HepG2 (cell line): Measurements from ENCODE around the gene PRR11. TPM values are rescaled to one million over a fixed set of nuclear protein-coding genes. Genes with fewer than 3 reads are reported as not detected.

Experiments
- CEBPG ChIP-seq: IDR thresholded peaks from 2 replicates; pipeline ENCODE4 v1.6.1; 2016
- GFI1 ChIP-seq: sonication (generic); formaldehyde crosslinking; IDR thresholded peaks from 2 replicates; pipeline ENCODE4 v1.5.0; 2020; ENCODE audit warnings: missing genetic modification reagents, mild to moderate bottlenecking, borderline replicate concordance
- GTF3A ChIP-seq: sonication (generic); formaldehyde crosslinking; conservative IDR thresholded peaks from 2 replicates; pipeline ENCODE4 v1.4.0; 2020; ENCODE audit warnings: mild to moderate bottlenecking, missing genetic modification reagents
- ZBTB8A ChIP-seq: sonication (generic); formaldehyde crosslinking; IDR thresholded peaks from 2 replicates; pipeline ENCODE4 v1.4.0; 2020; ENCODE audit warnings: mild to moderate bottlenecking, low read depth, missing genetic modification reagents, borderline replicate concordance
- ZKSCAN5 ChIP-seq: sonication (generic); formaldehyde crosslinking; IDR thresholded peaks from 2 replicates; pipeline ENCODE4 v1.5.1; 2020; ENCODE audit warnings: mild to moderate bottlenecking, missing genetic modification reagents
- ZNF383 ChIP-seq: sonication (generic); formaldehyde crosslinking; IDR thresholded peaks from 2 replicates; pipeline ENCODE4 v1.4.0; 2020; ENCODE audit warnings: missing genetic modification reagents, mild to moderate bottlenecking, borderline replicate concordance
- ZNF510 ChIP-seq: sonication (generic); formaldehyde crosslinking; IDR thresholded peaks from 2 replicates; pipeline ENCODE4 v1.4.0; 2020; ENCODE audit warnings: low read depth, mild to moderate bottlenecking, missing genetic modification reagents
- ZNF567 ChIP-seq: sonication (generic); formaldehyde crosslinking; IDR thresholded peaks from 2 replicates; pipeline ENCODE4 v1.8.1; 2023; ENCODE audit warnings: mild to moderate bottlenecking, missing genetic modification reagents, borderline replicate concordance
- ZNF709 ChIP-seq: sonication (generic); formaldehyde crosslinking; IDR thresholded peaks from 2 replicates; pipeline ENCODE4 v1.5.0; 2020; ENCODE audit warnings: mild to moderate bottlenecking, missing genetic modification reagents
- ZNF782 ChIP-seq: sonication (generic); formaldehyde crosslinking; IDR thresholded peaks from 2 replicates; pipeline ENCODE4 v1.4.0; 2020; ENCODE audit warnings: missing genetic modification reagents, mild to moderate bottlenecking, borderline replicate concordance
- polyA plus RNA-seq, 8 experiments: library from polyadenylated mRNA; depleted of rRNA in 3 of 8; stranded (reverse) in 7 of 8; unstranded in 1 of 8; fragments of >200 nt; fragmentation: Illumina TruSeq in 4 of 8; extraction: Trizol in 4 of 8; gene quantifications; 2 replicates each; pipeline versions ENCODE4 v1.2.1 to v1.2.3, GENCODE V29; 2011 to 2016; ENCODE audit warnings: low read depth in 4 of 8, missing spikeins in 1 of 8, mixed read lengths in 1 of 8; ENCODE audit not compliant: insufficient read depth in 1 of 8
- total RNA-seq, 5 experiments: library from RNA; depleted of rRNA; stranded (reverse); fragments of >200 nt; fragmentation: Illumina TruSeq; extraction: Trizol; gene quantifications; 2 replicates each; pipeline ENCODE4 v1.2.3, GENCODE V29; 2016; ENCODE audit warnings: low read depth in 1 of 5
- TF ChIP-seq, protein P1 (sequence below): sonication (generic); formaldehyde crosslinking; IDR thresholded peaks from 2 replicates; pipeline ENCODE4 v1.4.0; 2020; ENCODE audit warnings: mild to moderate bottlenecking, missing genetic modification reagents
- TF ChIP-seq, protein P2 (sequence below): sonication (generic); formaldehyde crosslinking; IDR thresholded peaks from 2 replicates; pipeline ENCODE4 v1.9.0; 2022; ENCODE audit warnings: low read depth, missing genetic modification reagents
- TF ChIP-seq, protein P3 (sequence below): sonication (generic); formaldehyde crosslinking; IDR thresholded peaks from 2 replicates; pipeline ENCODE4 v1.8.1; 2023; ENCODE audit warnings: mild to moderate bottlenecking, missing genetic modification reagents
- TF ChIP-seq, protein P4 (sequence below): sonication (generic); formaldehyde crosslinking; IDR thresholded peaks from 2 replicates; pipeline ENCODE4 v1.8.0; 2022; ENCODE audit warnings: mild to moderate bottlenecking, missing genetic modification reagents, moderate library complexity
- TF ChIP-seq, protein P5 (sequence below): sonication (generic); formaldehyde crosslinking; IDR thresholded peaks from 2 replicates; pipeline ENCODE4 v1.5.1; 2020; ENCODE audit warnings: mild to moderate bottlenecking, missing genetic modification reagents
- TF ChIP-seq, protein P6 (sequence below): sonication (generic); formaldehyde crosslinking; IDR thresholded peaks from 2 replicates; pipeline ENCODE4 v1.5.0; 2020; ENCODE audit warnings: missing genetic modification reagents
- TF ChIP-seq, protein P7 (sequence below): sonication (generic); formaldehyde crosslinking; IDR thresholded peaks from 2 replicates; pipeline ENCODE4 v1.4.0; 2020; ENCODE audit warnings: missing genetic modification reagents

The PRR11 gene
- total and polyA plus RNA-seq, 2 of the 13 experiments (the other 11 are each of a cell fraction or from before 2014, with no cell fraction given), result 35.7 to 39.2 TPM

DNA sequence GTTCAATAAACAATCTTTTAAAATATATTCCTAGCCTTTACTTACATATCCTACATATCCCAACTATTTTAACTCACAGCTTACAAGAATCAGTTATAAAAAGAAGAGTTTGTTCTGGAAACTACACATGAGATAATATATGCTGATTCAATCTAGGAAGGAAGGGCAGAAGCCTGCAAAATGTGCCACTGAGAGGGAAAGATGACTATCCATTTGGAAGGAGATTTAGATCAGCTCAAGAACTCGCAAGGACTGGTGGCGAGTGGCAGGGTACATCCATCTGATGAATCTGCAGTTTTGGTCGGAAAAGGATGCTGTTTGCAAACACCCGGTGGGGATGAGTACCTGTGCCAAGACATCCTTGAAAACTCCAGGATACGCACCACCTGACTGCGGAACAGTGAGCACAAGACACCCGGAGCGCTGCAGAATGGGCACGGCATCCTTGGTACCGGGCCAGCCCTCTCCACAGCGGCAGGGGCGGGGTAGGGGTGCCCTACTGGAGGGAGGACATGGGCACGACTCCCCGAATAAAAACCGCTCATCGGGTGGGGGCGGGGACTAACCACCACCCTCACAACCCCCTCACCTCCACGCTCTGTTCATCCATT is 49.6 kb upstream of the PRR11 start (continued):
- TF ChIP-seq, protein P1, sequence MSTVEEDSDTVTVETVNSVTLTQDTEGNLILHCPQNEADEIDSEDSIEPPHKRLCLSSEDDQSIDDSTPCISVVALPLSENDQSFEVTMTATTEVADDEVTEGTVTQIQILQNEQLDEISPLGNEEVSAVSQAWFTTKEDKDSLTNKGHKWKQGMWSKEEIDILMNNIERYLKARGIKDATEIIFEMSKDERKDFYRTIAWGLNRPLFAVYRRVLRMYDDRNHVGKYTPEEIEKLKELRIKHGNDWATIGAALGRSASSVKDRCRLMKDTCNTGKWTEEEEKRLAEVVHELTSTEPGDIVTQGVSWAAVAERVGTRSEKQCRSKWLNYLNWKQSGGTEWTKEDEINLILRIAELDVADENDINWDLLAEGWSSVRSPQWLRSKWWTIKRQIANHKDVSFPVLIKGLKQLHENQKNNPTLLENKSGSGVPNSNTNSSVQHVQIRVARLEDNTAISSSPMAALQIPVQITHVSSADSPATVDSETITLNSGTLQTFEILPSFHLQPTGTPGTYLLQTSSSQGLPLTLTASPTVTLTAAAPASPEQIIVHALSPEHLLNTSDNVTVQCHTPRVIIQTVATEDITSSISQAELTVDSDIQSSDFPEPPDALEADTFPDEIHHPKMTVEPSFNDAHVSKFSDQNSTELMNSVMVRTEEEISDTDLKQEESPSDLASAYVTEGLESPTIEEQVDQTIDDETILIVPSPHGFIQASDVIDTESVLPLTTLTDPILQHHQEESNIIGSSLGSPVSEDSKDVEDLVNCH (CRISPR knock-in tag), result no peak
- TF ChIP-seq ZNF567 (CRISPR knock-in tag) (0 out of 2 replicates have a peak, but pooled peaks have one; percentile 19), ZNF383 (CRISPR knock-in tag) (peak; percentile 36; the same call in 1 of the 2 replicates), ZNF782 (CRISPR knock-in tag) (peak; percentile 84; the same call in 1 of the 2 replicates), GTF3A (CRISPR knock-in tag) (0 out of 2 replicates have a peak, but pooled peaks have one; percentile 47), ZNF709 (CRISPR knock-in tag) (peak; percentile 28; the same call in 1 of the 2 replicates), ZKSCAN5 (CRISPR knock-in tag) (0 out of 2 replicates have a peak, but pooled peaks have one; percentile 18), ZBTB8A (peak; percentile 20; the same call in 1 of the 2 replicates), CEBPG (CRISPR knock-in tag) (no peak), ZNF510 (peak; percentile 27; the same call in 1 of the 2 replicates), GFI1 (CRISPR knock-in tag) (no peak)
- TF ChIP-seq, protein P2, sequence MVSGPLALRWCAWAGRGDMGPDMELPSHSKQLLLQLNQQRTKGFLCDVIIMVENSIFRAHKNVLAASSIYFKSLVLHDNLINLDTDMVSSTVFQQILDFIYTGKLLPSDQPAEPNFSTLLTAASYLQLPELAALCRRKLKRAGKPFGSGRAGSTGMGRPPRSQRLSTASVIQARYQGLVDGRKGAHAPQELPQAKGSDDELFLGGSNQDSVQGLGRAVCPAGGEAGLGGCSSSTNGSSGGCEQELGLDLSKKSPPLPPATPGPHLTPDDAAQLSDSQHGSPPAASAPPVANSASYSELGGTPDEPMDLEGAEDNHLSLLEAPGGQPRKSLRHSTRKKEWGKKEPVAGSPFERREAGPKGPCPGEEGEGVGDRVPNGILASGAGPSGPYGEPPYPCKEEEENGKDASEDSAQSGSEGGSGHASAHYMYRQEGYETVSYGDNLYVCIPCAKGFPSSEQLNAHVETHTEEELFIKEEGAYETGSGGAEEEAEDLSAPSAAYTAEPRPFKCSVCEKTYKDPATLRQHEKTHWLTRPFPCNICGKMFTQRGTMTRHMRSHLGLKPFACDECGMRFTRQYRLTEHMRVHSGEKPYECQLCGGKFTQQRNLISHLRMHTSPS (CRISPR knock-in tag), result peak; percentile 62
- TF ChIP-seq, protein P3, sequence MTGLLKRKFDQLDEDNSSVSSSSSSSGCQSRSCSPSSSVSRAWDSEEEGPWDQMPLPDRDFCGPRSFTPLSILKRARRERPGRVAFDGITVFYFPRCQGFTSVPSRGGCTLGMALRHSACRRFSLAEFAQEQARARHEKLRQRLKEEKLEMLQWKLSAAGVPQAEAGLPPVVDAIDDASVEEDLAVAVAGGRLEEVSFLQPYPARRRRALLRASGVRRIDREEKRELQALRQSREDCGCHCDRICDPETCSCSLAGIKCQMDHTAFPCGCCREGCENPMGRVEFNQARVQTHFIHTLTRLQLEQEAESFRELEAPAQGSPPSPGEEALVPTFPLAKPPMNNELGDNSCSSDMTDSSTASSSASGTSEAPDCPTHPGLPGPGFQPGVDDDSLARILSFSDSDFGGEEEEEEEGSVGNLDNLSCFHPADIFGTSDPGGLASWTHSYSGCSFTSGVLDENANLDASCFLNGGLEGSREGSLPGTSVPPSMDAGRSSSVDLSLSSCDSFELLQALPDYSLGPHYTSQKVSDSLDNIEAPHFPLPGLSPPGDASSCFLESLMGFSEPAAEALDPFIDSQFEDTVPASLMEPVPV, result 0 out of 2 replicates have a peak, but pooled peaks have one; percentile 8
- TF ChIP-seq, protein P4, sequence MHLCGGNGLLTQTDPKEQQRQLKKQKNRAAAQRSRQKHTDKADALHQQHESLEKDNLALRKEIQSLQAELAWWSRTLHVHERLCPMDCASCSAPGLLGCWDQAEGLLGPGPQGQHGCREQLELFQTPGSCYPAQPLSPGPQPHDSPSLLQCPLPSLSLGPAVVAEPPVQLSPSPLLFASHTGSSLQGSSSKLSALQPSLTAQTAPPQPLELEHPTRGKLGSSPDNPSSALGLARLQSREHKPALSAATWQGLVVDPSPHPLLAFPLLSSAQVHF (CRISPR knock-in tag), result no peak
- TF ChIP-seq, protein P5, sequence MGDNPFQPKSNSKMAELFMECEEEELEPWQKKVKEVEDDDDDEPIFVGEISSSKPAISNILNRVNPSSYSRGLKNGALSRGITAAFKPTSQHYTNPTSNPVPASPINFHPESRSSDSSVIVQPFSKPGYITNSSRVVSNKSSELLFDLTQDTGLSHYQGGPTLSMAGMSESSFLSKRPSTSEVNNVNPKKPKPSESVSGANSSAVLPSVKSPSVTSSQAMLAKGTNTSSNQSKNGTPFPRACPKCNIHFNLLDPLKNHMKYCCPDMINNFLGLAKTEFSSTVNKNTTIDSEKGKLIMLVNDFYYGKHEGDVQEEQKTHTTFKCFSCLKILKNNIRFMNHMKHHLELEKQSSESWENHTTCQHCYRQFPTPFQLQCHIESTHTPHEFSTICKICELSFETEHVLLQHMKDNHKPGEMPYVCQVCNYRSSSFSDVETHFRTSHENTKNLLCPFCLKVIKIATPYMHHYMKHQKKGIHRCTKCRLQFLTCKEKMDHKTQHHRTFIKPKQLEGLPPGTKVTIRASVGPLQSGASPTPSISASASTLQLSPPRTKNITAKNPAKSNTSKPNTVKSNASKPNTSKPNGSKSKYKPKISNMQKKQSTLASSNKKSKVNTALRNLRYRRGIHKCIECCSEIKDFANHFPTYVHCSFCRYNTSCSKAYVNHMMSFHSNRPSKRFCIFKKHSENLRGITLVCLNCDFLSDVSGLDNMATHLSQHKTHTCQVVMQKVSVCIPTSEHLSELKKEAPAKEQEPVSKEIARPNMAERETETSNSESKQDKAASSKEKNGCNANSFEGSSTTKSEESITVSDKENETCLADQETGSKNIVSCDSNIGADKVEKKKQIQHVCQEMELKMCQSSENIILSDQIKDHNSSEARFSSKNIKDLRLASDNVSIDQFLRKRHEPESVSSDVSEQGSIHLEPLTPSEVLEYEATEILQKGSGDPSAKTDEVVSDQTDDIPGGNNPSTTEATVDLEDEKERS (CRISPR knock-in tag), result no peak
- TF ChIP-seq, protein P6, sequence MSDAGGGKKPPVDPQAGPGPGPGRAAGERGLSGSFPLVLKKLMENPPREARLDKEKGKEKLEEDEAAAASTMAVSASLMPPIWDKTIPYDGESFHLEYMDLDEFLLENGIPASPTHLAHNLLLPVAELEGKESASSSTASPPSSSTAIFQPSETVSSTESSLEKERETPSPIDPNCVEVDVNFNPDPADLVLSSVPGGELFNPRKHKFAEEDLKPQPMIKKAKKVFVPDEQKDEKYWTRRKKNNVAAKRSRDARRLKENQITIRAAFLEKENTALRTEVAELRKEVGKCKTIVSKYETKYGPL (CRISPR knock-in tag), result no peak
- TF ChIP-seq, protein P7, sequence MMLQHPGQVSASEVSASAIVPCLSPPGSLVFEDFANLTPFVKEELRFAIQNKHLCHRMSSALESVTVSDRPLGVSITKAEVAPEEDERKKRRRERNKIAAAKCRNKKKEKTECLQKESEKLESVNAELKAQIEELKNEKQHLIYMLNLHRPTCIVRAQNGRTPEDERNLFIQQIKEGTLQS, result 0 out of 2 replicates have a peak, but pooled peaks have one; percentile 6
